ENCODE measurements around the gene GTPBP2. TPM values are rescaled to one million over a fixed set of nuclear protein-coding genes. Genes with fewer than 3 reads are reported as not detected.

The GTPBP2 gene
- total and polyA plus RNA-seq, 4 donors = 26.2 to 62.9 (median 43.9) TPM

Other genes starting within 250 kb of the GTPBP2 start
- 10 to 100 TPM; 15.8 to 25.2 TPM for gene ABCC10, start 201.7 kb downstream of the GTPBP2 start, total RNA-seq
- 10 to 100 TPM; 36.0 to 55.8 TPM for gene ABCC10, start 201.7 kb downstream of the GTPBP2 start, polyA plus RNA-seq (ENCODE audit: insufficient read length in 2 of 2)
- 1 to 10 TPM; 3.5 to 4.1 TPM for gene DLK2, start 173.7 kb downstream of the GTPBP2 start, total RNA-seq
- 10 to 100 TPM; 13.6 to 14.5 TPM for gene DLK2, start 173.7 kb downstream of the GTPBP2 start, polyA plus RNA-seq (ENCODE audit: insufficient read length in 2 of 2)
- 10 to 100 TPM in 1 of 2 donors, 1 to 10 TPM in 1; 8.8 to 18.2 TPM for gene TJAP1, start 151.7 kb downstream of the GTPBP2 start, total RNA-seq
- gene TJAP1, start 151.7 kb downstream of the GTPBP2 start, polyA plus RNA-seq (ENCODE audit: insufficient read length in 2 of 2) = 10 to 100 TPM; 33.9 to 46.4 TPM
- 1 to 10 TPM; 1.8 to 3.2 TPM for gene LRRC73, start 118.9 kb downstream of the GTPBP2 start, total RNA-seq
- 10 to 100 TPM in 1 of 2 donors, 1 to 10 TPM in 1; 8.2 to 10.5 TPM for gene LRRC73, start 118.9 kb downstream of the GTPBP2 start, polyA plus RNA-seq (ENCODE audit: insufficient read length in 2 of 2)
- gene YIPF3, start 112.3 kb downstream of the GTPBP2 start, total RNA-seq = 100 to 1,000 TPM in 1 of 2 donors, 10 to 100 TPM in 1; 54.7 to 106 TPM
- 100 to 1,000 TPM; 125 to 140 TPM for gene YIPF3, start 112.3 kb downstream of the GTPBP2 start, polyA plus RNA-seq (ENCODE audit: insufficient read length in 2 of 2)
- 10 to 100 TPM; 22.6 to 28.9 TPM for gene POLR1C, start 112.2 kb downstream of the GTPBP2 start, total RNA-seq
- gene POLR1C, start 112.2 kb downstream of the GTPBP2 start, polyA plus RNA-seq (ENCODE audit: insufficient read length in 2 of 2) = 10 to 100 TPM; 31.7 to 34.4 TPM
- gene XPO5, start 53.2 kb downstream of the GTPBP2 start, total RNA-seq = 10 to 100 TPM; 27.4 to 34.7 TPM
- gene XPO5, start 53.2 kb downstream of the GTPBP2 start, polyA plus RNA-seq (ENCODE audit: insufficient read length in 2 of 2) = 10 to 100 TPM; 46.2 to 48.9 TPM
- 10 to 100 TPM; 10.5 to 13.3 TPM for gene POLH, start 53.1 kb downstream of the GTPBP2 start, total RNA-seq
- gene POLH, start 53.1 kb downstream of the GTPBP2 start, polyA plus RNA-seq (ENCODE audit: insufficient read length in 2 of 2) = 10 to 100 TPM in 1 of 2 donors, 1 to 10 TPM in 1; 9.5 to 18.0 TPM
- 10 to 100 TPM; 14.6 to 28.9 TPM for gene MAD2L1BP, start 6.6 kb upstream of the GTPBP2 start, total RNA-seq
- 10 to 100 TPM; 26.7 to 27.1 TPM for gene MAD2L1BP, start 6.6 kb upstream of the GTPBP2 start, polyA plus RNA-seq (ENCODE audit: insufficient read length in 2 of 2)
- gene RSPH9, start 15.8 kb upstream of the GTPBP2 start, total RNA-seq = 1 to 10 TPM; 1.6 to 4.7 TPM
- gene RSPH9, start 15.8 kb upstream of the GTPBP2 start, polyA plus RNA-seq (ENCODE audit: insufficient read length in 2 of 2) = 1 to 10 TPM; 6.4 to 7.1 TPM
- gene MRPS18A, start 58.5 kb upstream of the GTPBP2 start, total RNA-seq = 10 to 100 TPM; 24.1 to 56.6 TPM
- gene MRPS18A, start 58.5 kb upstream of the GTPBP2 start, polyA plus RNA-seq (ENCODE audit: insufficient read length in 2 of 2) = 10 to 100 TPM; 31.1 to 34.1 TPM
- gene VEGFA, start 140.9 kb upstream of the GTPBP2 start, total RNA-seq = 10 to 100 TPM; 45.8 to 74.3 TPM
- 10 to 100 TPM; 49.9 to 73.7 TPM for gene VEGFA, start 140.9 kb upstream of the GTPBP2 start, polyA plus RNA-seq (ENCODE audit: insufficient read length in 2 of 2)

Data from spinal cord (tissue), 4 donors.